RCC 7860 (cell line): Measurements from ENCODE around the gene UBR4.
A peak's percentile ranks its signal among the peaks of the same experiment; 100 is the strongest.
"Not testable (repeated sequence)": the region's sequence is repeated elsewhere in the genome, so short reads cannot be mapped to it uniquely, and the experiment has no call there.

ENCODE experiments used
- DNase-seq: peaks from one replicate; pipeline ENCODE4 v3.0.0-alpha.2; 2015; ENCODE audit warnings: low spot score
- FAIRE-seq: peaks from 2 replicates; lab custom pipeline; 2012; peaks lifted over from hg19 to GRCh38; lab: Jason Lieb, UNC

UBR4 gene

GRCh38 chr1:19220080-19220846, 10.2 kb upstream of the UBR4 start:
- FAIRE-seq, result no peak
- DNase-seq, result no peak

- FAIRE-seq (no peak), DNase-seq (no peak)
These were observed 9.4 kb upstream of the UBR4 start for GRCh38 chr1:19219451-19219850.

- not testable (repeated sequence) for DNase-seq, FAIRE-seq
These were observed 6.5 kb upstream of the UBR4 start for GRCh38 chr1:19216585-19216984.

- FAIRE-seq, result no peak
These were observed 3.5 kb upstream of the UBR4 start for GRCh38 chr1:19213580-19213979.

GRCh38 chr1:19212167-19212566, 2.1 kb upstream of the UBR4 start:
- FAIRE-seq, result no peak

More at GRCh38 chr1:19213580-19213979, 3.5 kb upstream of the UBR4 start:
- no peak for DNase-seq

GRCh38 chr1:19210772-19211549, 895 bp upstream of the UBR4 start:
- no peak for FAIRE-seq
- no peak for DNase-seq

More at GRCh38 chr1:19212167-19212566, 2.1 kb upstream of the UBR4 start:
- DNase-seq, result no peak

- FAIRE-seq (no peak), DNase-seq (peak; percentile 14)
These were observed 552 bp downstream of the UBR4 start for GRCh38 chr1:19209439-19209989.

GRCh38 chr1:19208710-19209438, 1.2 kb downstream of the UBR4 start:
- DNase-seq, result no peak

GRCh38 chr1:19206947-19207346, 3.1 kb downstream of the UBR4 start:
- DNase-seq (no peak), FAIRE-seq (no peak)

More at GRCh38 chr1:19208710-19209438, 1.2 kb downstream of the UBR4 start:
- FAIRE-seq, result no peak

- no peak for FAIRE-seq
- DNase-seq, result no peak
These were observed 4.2 kb downstream of the UBR4 start for GRCh38 chr1:19205845-19206244.

GRCh38 chr1:19205403-19205802, 4.7 kb downstream of the UBR4 start:
- DNase-seq, result no peak
- FAIRE-seq, result no peak

GRCh38 chr1:19204446-19205266, 5.4 kb downstream of the UBR4 start:
- FAIRE-seq, result no peak
- no peak for DNase-seq

GRCh38 chr1:19203440-19203839, 6.6 kb downstream of the UBR4 start:
- FAIRE-seq (peak; percentile 45), DNase-seq (peak; percentile 20)

- DNase-seq (no peak), FAIRE-seq (no peak)
These were observed 7.7 kb downstream of the UBR4 start for GRCh38 chr1:19202396-19202795.

- no peak for FAIRE-seq
- DNase-seq, result no peak
These were observed 10.0 kb downstream of the UBR4 start for GRCh38 chr1:19199969-19200604.

- DNase-seq (no peak), FAIRE-seq (no peak)
These were observed 10.6 kb downstream of the UBR4 start for GRCh38 chr1:19199329-19199968.

GRCh38 chr1:19198820-19199219, 11.2 kb downstream of the UBR4 start:
- no peak for DNase-seq
- no peak for FAIRE-seq

- no peak for FAIRE-seq
- DNase-seq, result no peak
These were observed 12.2 kb downstream of the UBR4 start for GRCh38 chr1:19197845-19198244.

GRCh38 chr1:19196331-19196730, 13.7 kb downstream of the UBR4 start:
- no peak for FAIRE-seq
- no peak for DNase-seq
